GM12878 (cell line): ENCODE measurements around the gene ETV6. TPM values are rescaled to one million over a fixed set of nuclear protein-coding genes. Genes with fewer than 3 reads are reported as not detected.

Experiments
- ASH2L ChIP-seq: fragments of 300-600, 200-600 bp; sonication (generic); IDR thresholded peaks from 2 replicates; pipeline ENCODE4 v1.6.1; 2017; ENCODE audit warnings: low read depth, mild to moderate bottlenecking, borderline replicate concordance
- BMI1 ChIP-seq: fragments of 450-650 bp; IDR thresholded peaks from 2 replicates; pipeline ENCODE4 v1.6.1; 2016; ENCODE audit warnings: mild to moderate bottlenecking, moderate library complexity, borderline replicate concordance
- CHD4 ChIP-seq: fragments of 200-600 bp; sonication (generic); IDR thresholded peaks from 2 replicates; pipeline ENCODE4 v1.6.1; 2016; ENCODE audit warnings: mild to moderate bottlenecking
- EGR1 ChIP-seq, 2 experiments: IDR thresholded peaks; 1 replicate in 1 of 2; 2 replicates in 1 of 2; pipeline ENCODE4 v1.6.1; 2011 to 2012; ENCODE audit warnings: low read depth in 2 of 2, low read length in 2 of 2, borderline replicate concordance in 1 of 2, mild to moderate bottlenecking in 1 of 2, moderate library complexity in 1 of 2
- HDGF ChIP-seq: fragments of 450-650 bp; IDR thresholded peaks from 2 replicates; pipeline ENCODE4 v1.6.1; 2016; ENCODE audit warnings: antibody characterized with exemption
- IKZF2 ChIP-seq, 2 experiments: fragments of 450-650 bp; IDR thresholded peaks; 2 replicates each; pipeline ENCODE4 v1.6.1; 2017; ENCODE audit warnings: mild to moderate bottlenecking in 2 of 2, moderate library complexity in 2 of 2
- MEF2A ChIP-seq: IDR thresholded peaks from 2 replicates; pipeline ENCODE4 v1.6.1; 2011; ENCODE audit warnings: low read depth, mild to moderate bottlenecking, low read length, moderate library complexity; ENCODE audit not compliant: insufficient read depth
- MEF2B ChIP-seq: fragments of 450-650 bp; IDR thresholded peaks from 2 replicates; pipeline ENCODE4 v1.6.1; 2018; ENCODE audit warnings: mild to moderate bottlenecking, moderate library complexity; ENCODE audit not compliant: partially characterized antibody, poor library complexity, severe bottlenecking
- NFIC ChIP-seq: IDR thresholded peaks from 2 replicates; pipeline ENCODE4 v1.6.1; 2012; ENCODE audit warnings: low read depth, mild to moderate bottlenecking, inconsistent platforms, low read length, moderate library complexity
- SMAD5 ChIP-seq: IDR thresholded peaks from 2 replicates; pipeline ENCODE4 v1.6.1; 2016; ENCODE audit warnings: antibody characterized with exemption, low read depth
- TARDBP ChIP-seq: IDR thresholded peaks from 2 replicates; pipeline ENCODE4 v1.6.1; 2016; ENCODE audit warnings: borderline replicate concordance
- ZSCAN29 ChIP-seq: fragments of 450-650 bp; IDR thresholded peaks from 2 replicates; pipeline ENCODE4 v1.6.1; 2017; ENCODE audit warnings: mild to moderate bottlenecking, moderate library complexity
- polyA plus RNA-seq, 11 experiments: library from polyadenylated mRNA; depleted of rRNA in 4 of 11; unstranded in 6 of 11; stranded (reverse) in 5 of 11; fragments of >200 nt; fragmentation: Nextera tagmentation in 4 of 11; fragmentation: Illumina TruSeq in 1 of 11; extraction: Ambion mirVana in 4 of 11; extraction: Trizol in 1 of 11; gene quantifications; 1 replicate in 1 of 11; 2 replicates in 10 of 11; pipeline versions ENCODE4 v1.2.1 to v1.2.3, GENCODE V29; 2011 to 2016; ENCODE audit warnings: inconsistent platforms in 2 of 11, missing spikeins in 2 of 11, low read depth in 1 of 11
- total RNA-seq, 4 experiments: library from RNA; depleted of rRNA in 3 of 4; stranded (reverse); fragments of >200 nt in 3 of 4; fragmentation: Illumina TruSeq in 1 of 4; extraction: Trizol in 1 of 4; gene quantifications; 2 replicates each; pipeline versions ENCODE4 v1.2.1 to v1.2.3, GENCODE V29; 2013 to 2021
- TF ChIP-seq, protein P1 (sequence below): IDR thresholded peaks from 2 replicates; pipeline ENCODE4 v1.6.1; 2011; ENCODE audit warnings: borderline replicate concordance, low read depth, mild to moderate bottlenecking, moderate library complexity, mixed read lengths, low read length; ENCODE audit not compliant: insufficient read depth; ENCODE audit errors: extremely low read length
- TF ChIP-seq, protein P2 (sequence below): IDR thresholded peaks from 2 replicates; pipeline ENCODE4 v1.6.1; 2011; ENCODE audit warnings: borderline replicate concordance, low read depth, mild to moderate bottlenecking, moderate library complexity, low read length; ENCODE audit not compliant: insufficient read depth, poor library complexity, severe bottlenecking
- TF ChIP-seq, protein P3 (sequence below): IDR thresholded peaks from 2 replicates; pipeline ENCODE4 v1.6.1; 2011; ENCODE audit warnings: low read depth, low read length, improper control_type of control experiment, borderline replicate concordance

ETV6 gene
- total and polyA plus RNA-seq, 10 of the 15 experiments (the other 5 are each of a cell fraction or from before 2014, with no cell fraction given): 6.6 to 74.8 (median 24.6) TPM

DNA sequence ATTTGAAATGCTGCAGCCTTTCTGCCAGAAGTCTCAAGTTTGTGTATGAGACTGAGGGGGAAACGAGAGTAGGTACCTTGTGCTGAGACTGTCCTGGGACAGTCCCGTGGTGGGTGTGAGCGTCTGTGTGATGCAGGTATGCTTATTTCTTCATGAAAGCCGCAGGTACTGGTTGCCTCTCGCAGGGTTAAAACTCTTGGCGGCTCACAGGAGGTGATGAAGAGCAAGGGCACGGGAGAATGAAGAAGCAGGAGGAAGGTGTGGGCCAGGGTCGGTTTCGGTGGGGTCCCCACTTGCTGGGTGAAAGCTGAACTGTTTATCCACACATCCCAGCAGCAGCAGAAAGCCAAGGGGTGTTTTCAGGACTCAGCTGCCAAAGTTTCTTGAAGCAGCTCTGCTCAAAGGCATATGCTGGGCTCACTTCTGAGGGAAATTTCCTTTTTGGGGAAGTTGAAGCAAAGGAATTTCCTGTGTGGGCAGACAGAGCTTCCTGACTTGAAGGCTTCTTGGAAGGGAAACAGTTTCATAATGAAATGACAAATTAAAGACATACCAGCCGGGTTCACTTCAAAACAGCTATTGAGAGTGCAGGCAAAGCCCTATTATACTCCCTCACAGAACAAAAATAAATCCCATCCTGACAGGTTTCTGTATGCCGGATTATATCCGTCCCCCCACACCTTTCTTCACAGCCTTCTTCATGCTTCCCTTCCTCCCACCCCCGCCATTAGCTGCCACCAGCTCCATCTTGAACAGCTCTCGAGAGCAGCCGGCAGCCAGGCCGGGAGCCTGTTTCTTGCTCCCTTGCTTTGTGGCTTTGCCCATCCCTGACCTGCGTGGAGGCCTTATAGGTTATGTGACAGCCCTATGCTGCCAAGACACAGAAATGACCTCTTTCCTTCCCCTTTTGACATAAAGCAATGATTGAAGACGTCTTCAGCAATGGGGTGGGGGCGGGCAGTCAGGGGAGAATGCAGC is 116.6 kb downstream of the ETV6 start (continued):
- peak; percentile 93 to 95 for TF ChIP-seq IKZF2 (IDR thresholded peaks at IDR 0.05)
- TF ChIP-seq BMI1: no peak
- TF ChIP-seq MEF2A: no peak
- no peak for TF ChIP-seq ASH2L
- no peak for TF ChIP-seq NFIC
- TF ChIP-seq CHD4: no peak
- TF ChIP-seq, protein P1, sequence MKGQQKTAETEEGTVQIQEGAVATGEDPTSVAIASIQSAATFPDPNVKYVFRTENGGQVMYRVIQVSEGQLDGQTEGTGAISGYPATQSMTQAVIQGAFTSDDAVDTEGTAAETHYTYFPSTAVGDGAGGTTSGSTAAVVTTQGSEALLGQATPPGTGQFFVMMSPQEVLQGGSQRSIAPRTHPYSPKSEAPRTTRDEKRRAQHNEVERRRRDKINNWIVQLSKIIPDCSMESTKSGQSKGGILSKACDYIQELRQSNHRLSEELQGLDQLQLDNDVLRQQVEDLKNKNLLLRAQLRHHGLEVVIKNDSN: no peak
- TF ChIP-seq TARDBP: no peak
- TF ChIP-seq EGR1 (IDR thresholded peaks at IDR 0.05; ENCODE audit: borderline replicate concordance in 1 of 2, low read depth in 2 of 2, low read length in 2 of 2): peak in 1 of 2 experiments; percentile 18; a peak in 1 of 3 replicates
- 0 out of 2 replicates have a peak, but pooled peaks have one; percentile 29 for TF ChIP-seq HDGF
- TF ChIP-seq SMAD5: peak; percentile 38; the same call in 1 of the 2 replicates
- TF ChIP-seq, protein P2, sequence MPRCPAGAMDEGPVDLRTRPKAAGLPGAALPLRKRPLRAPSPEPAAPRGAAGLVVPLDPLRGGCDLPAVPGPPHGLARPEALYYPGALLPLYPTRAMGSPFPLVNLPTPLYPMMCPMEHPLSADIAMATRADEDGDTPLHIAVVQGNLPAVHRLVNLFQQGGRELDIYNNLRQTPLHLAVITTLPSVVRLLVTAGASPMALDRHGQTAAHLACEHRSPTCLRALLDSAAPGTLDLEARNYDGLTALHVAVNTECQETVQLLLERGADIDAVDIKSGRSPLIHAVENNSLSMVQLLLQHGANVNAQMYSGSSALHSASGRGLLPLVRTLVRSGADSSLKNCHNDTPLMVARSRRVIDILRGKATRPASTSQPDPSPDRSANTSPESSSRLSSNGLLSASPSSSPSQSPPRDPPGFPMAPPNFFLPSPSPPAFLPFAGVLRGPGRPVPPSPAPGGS: peak; percentile 85
- peak; percentile 81 for TF ChIP-seq MEF2B
- 0 out of 2 replicates have a peak, but pooled peaks have one; percentile 8 for TF ChIP-seq ZSCAN29
- TF ChIP-seq, protein P3, sequence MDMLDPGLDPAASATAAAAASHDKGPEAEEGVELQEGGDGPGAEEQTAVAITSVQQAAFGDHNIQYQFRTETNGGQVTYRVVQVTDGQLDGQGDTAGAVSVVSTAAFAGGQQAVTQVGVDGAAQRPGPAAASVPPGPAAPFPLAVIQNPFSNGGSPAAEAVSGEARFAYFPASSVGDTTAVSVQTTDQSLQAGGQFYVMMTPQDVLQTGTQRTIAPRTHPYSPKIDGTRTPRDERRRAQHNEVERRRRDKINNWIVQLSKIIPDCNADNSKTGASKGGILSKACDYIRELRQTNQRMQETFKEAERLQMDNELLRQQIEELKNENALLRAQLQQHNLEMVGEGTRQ: no peak; the same call in 1 of the 2 replicates
- TF ChIP-seq, all 136 proteins: peak for 54
